Esophagus muscularis mucosa (tissue), 4 donors: Measurements from ENCODE around the gene OSBPL9. TPM values are rescaled to one million over a fixed set of nuclear protein-coding genes. Genes with fewer than 3 reads are reported as not detected.
"Not testable (repeated sequence)": the region's sequence is repeated elsewhere in the genome, so short reads cannot be mapped to it uniquely, and the experiment has no call there.

Experiments used
- DNase-seq: peaks from one replicate; pipeline ENCODE4 v3.0.0-alpha.2; 2017; ENCODE audit errors: extremely low spot score
- H3K27ac ChIP-seq, 4 donors: fragments of 200-600 bp; sonication (generic); replicated peaks in 1 of 4; 1 replicate in 3 of 4; 2 replicates in 1 of 4; pipeline ENCODE4 v1.5.1; 2016 to 2019; ENCODE audit warnings: mild to moderate bottlenecking in 1 of 4
- H3K27me3 ChIP-seq, 4 donors: fragments of 200-600 bp; sonication (generic); one replicate each; pipeline versions ENCODE4 v1.5.1 to v1.6.0; 2016 to 2019
- H3K36me3 ChIP-seq, 4 donors: fragments of 200-600 bp; sonication (generic); one replicate each; pipeline ENCODE4 v1.5.1; 2016 to 2019
- H3K4me1 ChIP-seq, 4 donors: fragments of 200-600 bp; sonication (generic); one replicate each; pipeline ENCODE4 v1.5.1; 2016 to 2019
- H3K4me3 ChIP-seq, 4 donors: fragments of 200-600 bp; sonication (generic); 1 replicate in 2 of 4; 2 replicates in 2 of 4; pipeline ENCODE4 v1.5.1; 2016 to 2019; ENCODE audit warnings: mild to moderate bottlenecking in 4 of 4, moderate library complexity in 1 of 4
- H3K9me3 ChIP-seq, 4 donors: fragments of 200-600 bp; sonication (generic); 1 replicate in 3 of 4; 2 replicates in 1 of 4; pipeline ENCODE4 v1.5.1; 2016 to 2019
- EP300 ChIP-seq: sonication (generic); formaldehyde crosslinking; IDR thresholded peaks from one replicate; pipeline ENCODE4 v1.6.1; 2017; ENCODE audit warnings: antibody characterized with exemption
- POLR2A ChIP-seq: fragments of 450-650 bp; IDR thresholded peaks from one replicate; pipeline ENCODE4 v1.6.1; 2017; ENCODE audit warnings: antibody characterized with exemption, moderate library complexity, mild to moderate bottlenecking, low read depth
- POLR2AphosphoS5 ChIP-seq, 2 donors: sonication (generic); formaldehyde crosslinking; IDR thresholded peaks; one replicate each; pipeline ENCODE4 v1.6.1; 2017; ENCODE audit warnings: antibody characterized with exemption in 2 of 2
- WGBS: methylation state at CpG from one replicate; pipeline ENCODE4 v1.1.5; 2018; 5-methylcytosine and 5-hydroxymethylcytosine counted together
- intact Hi-C: fragments of 100-400 bp; cut with DNase I; formaldehyde crosslinking; loops from one replicate; pipeline ENCODE4 v1.15.1; 2023
- total RNA-seq, 4 donors: library from RNA; depleted of rRNA; stranded (reverse); fragments of >200 nt; gene quantifications; one replicate each; pipeline versions ENCODE4 v1.1.0 to v1.2.1, GENCODE V29; 2016
- TF ChIP-seq, protein P1 (sequence below), 3 experiments: fragments of 200-600 bp in 2 of 3; fragments of 450-650 bp in 1 of 3; sonication (generic) in 2 of 3; IDR thresholded peaks; one replicate each; pipeline ENCODE4 v1.5.1; 2017 to 2019; ENCODE audit warnings: antibody characterized with exemption in 3 of 3, mild to moderate bottlenecking in 2 of 3, moderate library complexity in 1 of 3

Gene OSBPL9
- total RNA-seq, 4 donors from 2014 or later = 66.8 to 84.5 (median 75.9) TPM

DNA sequence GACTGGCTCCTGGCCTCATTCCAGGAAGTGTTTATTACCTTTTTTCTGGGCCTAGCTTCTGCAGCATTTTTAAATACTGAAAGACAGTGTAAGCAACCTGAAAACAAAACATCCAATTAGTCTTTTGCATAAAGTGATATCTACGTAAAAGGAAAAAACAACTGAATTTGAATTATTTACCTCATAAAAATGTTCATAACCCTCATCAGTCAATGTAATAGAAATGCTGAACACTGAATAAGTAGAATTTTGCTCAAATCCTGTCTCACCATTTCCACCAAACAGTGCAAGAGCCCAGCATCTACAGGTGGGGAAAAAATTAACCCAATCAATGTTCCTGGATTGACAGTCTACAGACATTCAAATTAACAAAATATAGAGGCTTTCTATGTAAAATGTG, 197.6 kb downstream of the OSBPL9 start:
- intact Hi-C loops = no loop called here
- no peak for DNase-seq
- H3K9me3 ChIP-seq = no peaks in the 10 kb centered on the region
- no peaks in the 10 kb centered on the region for H3K27me3 ChIP-seq
- no peak overlapping the region for H3K27ac ChIP-seq
- 91% methylated on average over 1 of the region's 1 CpG for WGBS
- H3K4me3 ChIP-seq = no peak overlapping the region
- H3K4me1 ChIP-seq = no peaks in the 10 kb centered on the region
- H3K36me3 ChIP-seq = peaks cover 34 to 93% (median 64%) of the 10 kb centered on the region in 4 donors
- TF ChIP-seq POLR2A (no peak), EP300 (no peak), POLR2AphosphoS5 (IDR thresholded peaks at IDR 0.05) (no peak)
- TF ChIP-seq, protein P1, sequence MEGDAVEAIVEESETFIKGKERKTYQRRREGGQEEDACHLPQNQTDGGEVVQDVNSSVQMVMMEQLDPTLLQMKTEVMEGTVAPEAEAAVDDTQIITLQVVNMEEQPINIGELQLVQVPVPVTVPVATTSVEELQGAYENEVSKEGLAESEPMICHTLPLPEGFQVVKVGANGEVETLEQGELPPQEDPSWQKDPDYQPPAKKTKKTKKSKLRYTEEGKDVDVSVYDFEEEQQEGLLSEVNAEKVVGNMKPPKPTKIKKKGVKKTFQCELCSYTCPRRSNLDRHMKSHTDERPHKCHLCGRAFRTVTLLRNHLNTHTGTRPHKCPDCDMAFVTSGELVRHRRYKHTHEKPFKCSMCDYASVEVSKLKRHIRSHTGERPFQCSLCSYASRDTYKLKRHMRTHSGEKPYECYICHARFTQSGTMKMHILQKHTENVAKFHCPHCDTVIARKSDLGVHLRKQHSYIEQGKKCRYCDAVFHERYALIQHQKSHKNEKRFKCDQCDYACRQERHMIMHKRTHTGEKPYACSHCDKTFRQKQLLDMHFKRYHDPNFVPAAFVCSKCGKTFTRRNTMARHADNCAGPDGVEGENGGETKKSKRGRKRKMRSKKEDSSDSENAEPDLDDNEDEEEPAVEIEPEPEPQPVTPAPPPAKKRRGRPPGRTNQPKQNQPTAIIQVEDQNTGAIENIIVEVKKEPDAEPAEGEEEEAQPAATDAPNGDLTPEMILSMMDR (IDR thresholded peaks at IDR 0.05) = no peak

DNA sequence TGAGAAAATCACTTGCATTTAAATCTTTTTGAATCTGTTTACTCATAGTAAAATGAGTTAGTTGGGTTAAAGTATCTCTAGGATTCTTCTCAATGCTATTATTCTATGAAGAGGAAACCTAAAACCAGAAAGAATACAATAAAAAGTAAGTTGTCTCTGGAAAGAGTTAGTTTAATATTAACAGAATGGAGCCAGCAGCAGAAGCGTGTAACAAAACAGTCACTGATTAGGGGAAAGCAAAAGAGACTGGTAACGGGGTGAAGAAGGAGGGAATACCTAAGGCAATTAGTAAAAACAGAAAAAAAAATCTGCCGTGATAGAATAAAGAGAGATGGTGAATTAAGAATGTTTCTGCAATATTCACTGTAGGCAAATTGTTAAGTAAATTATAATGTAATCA, 201.6 kb downstream of the OSBPL9 start:
- TF ChIP-seq, protein P1 (IDR thresholded peaks at IDR 0.05) = no peak
- TF ChIP-seq POLR2AphosphoS5 (IDR thresholded peaks at IDR 0.05) (no peak), EP300 (no peak), POLR2A (no peak)
- intact Hi-C loops = no loop called here
- WGBS = 88% methylated on average over 3 of the region's 3 CpGs

DNA sequence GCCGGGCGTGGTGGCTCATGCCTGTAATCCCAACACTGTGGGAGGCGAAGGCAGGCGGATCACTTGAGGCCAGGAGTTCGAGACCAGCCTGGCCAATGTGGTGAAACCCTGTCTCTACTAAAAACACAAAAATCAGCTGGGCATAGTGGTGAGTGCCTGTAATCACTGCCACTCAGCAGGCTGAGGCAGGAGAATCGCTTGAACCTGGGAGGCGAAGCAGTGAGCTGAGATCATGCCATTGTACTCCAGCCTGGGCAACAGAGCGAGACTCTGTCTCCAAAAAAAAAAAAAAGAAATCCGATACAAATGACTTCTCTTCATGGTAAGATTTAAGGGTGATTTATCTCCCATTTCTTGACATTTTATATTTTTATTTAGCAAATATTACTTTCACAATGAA, 202.1 kb downstream of the OSBPL9 start:
- H3K36me3 ChIP-seq = peaks cover 19 to 91% (median 58%) of the 10 kb centered on the region in 4 donors
- DNase-seq, H3K27me3 ChIP-seq, H3K4me3 ChIP-seq, H3K27ac ChIP-seq, intact Hi-C loops, H3K4me1 ChIP-seq, H3K9me3 ChIP-seq: not testable (repeated sequence)
- 95% methylated on average over 9 of the region's 9 CpGs for WGBS

More for the DNA sequence above, 201.6 kb downstream of the OSBPL9 start:
- Histone ChIP-seq H3K27ac (no peak overlapping the region), H3K9me3 (no peaks in the 10 kb centered on the region), H3K4me1 (no peaks in the 10 kb centered on the region), H3K4me3 (no peak overlapping the region), H3K27me3 (no peaks in the 10 kb centered on the region), H3K36me3 (peaks cover 21 to 91% (median 61%) of the 10 kb centered on the region in 4 donors)
- no peak for DNase-seq

DNA sequence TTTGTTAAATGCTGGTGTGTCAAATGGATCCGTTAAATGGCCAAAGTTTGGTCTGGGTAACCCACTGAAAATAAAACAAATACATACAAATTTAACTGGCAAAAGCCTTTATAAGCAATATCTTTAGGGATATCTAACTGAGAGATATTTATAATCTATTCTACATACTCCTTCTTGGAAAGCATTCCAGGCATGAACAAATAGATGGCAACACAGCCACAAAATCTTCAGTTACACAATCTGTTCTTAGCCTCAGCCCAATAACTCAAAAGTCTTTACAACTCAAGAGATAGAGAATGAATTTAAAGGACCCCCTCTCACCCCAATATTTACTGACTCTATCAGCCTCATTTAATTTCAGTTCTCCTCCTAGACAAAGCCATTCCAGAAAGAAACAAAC, 202.9 kb downstream of the OSBPL9 start:
- WGBS = 100% methylated on average over 1 of the region's 1 CpG
- Histone ChIP-seq H3K9me3 (no peaks in the 10 kb centered on the region), H3K27ac (no peak overlapping the region), H3K4me1 (no peaks in the 10 kb centered on the region), H3K4me3 (no peak overlapping the region), H3K36me3 (peaks cover 19 to 91% (median 57%) of the 10 kb centered on the region in 4 donors), H3K27me3 (no peaks in the 10 kb centered on the region)
- no peak for DNase-seq
- intact Hi-C loops = no loop called here
- TF ChIP-seq EP300 (no peak), POLR2A (no peak), POLR2AphosphoS5 (IDR thresholded peaks at IDR 0.05) (no peak)
- TF ChIP-seq, protein P1 (IDR thresholded peaks at IDR 0.05) = no peak

DNA sequence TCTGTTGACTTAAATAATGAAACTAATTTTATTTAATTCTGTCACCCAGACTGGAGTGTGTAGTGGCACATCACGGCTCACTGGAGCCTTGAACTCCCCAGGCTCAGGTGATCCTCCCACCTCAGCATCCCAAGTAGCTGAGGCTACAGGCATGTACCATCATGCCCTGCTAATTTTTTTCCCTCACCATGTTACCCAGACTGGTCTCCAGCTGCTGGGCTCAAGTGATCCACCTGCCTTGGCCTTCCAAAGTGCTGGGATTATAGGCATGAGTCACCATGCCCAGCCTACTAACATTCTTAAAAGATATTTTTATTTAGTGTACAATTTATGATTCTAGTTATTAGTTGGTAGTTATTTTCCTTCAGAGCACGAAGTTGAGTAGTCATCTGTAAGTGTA, 212.2 kb downstream of the OSBPL9 start:
- Histone ChIP-seq H3K4me1 (no peaks in the 10 kb centered on the region), H3K27ac (no peak overlapping the region), H3K9me3 (no peaks in the 10 kb centered on the region), H3K4me3 (no peak overlapping the region), H3K27me3 (no peaks in the 10 kb centered on the region), H3K36me3 (peaks cover 14 to 68% (median 58%) of the 10 kb centered on the region in 4 donors)
- intact Hi-C loops = no loop called here
- TF ChIP-seq, protein P1 (IDR thresholded peaks at IDR 0.05) = no peak
- no peak for TF ChIP-seq EP300
- TF ChIP-seq POLR2A = no peak
- TF ChIP-seq POLR2AphosphoS5 (IDR thresholded peaks at IDR 0.05) = no peak
- no peak for DNase-seq
- 95% methylated on average over 2 of the region's 2 CpGs for WGBS
